NCI-H2196 (cell line): Measurements from ENCODE around the gene PIKFYVE.
"Not testable (repeated sequence)": the region's sequence is repeated elsewhere in the genome, so short reads cannot be mapped to it uniquely, and the experiment has no call there.

Source experiments
- DNase-seq: peaks from one replicate; lab custom pipeline; 2025; ENCODE audit not compliant: unreplicated experiment; lab: John Stamatoyannopoulos, UW

PIKFYVE gene

DNA sequence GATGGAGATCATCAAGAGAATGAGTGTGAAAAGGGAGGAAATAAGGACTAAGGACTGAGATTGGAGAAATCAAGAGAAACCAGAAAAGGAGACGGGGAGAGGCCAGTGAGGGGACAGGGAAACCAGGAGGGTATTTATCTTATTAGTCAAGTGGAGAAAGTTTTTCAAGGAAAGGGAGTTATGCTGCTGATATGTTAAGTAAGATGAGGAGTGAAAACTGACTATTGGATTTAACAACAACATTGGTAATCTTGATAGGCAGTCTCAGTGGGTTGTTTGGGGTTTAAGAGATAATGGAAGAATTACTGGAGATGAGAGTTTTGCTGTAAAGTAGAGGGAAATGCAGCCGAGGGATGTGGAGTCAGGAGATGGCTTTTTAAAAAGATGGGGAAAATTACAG, 30.6 kb downstream of the PIKFYVE start:
- DNase-seq: no peak

DNA sequence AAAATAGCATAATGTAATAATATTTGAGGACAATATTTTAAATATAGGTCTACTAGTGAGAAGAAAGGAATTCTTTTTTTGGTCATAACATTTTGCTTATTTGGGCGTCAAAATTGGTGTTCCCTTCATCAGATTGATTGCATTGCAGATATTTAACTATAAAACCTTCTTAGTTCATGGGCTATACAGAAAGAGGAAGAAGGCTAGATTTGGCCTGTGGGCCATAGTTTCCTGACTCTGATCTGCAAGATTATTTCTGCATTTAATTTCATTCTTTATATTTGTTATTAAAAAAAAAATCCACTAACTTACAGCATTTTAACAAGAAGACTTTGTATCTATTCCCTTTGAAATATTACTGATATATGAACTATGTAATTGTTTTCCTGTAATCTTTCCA, 31.9 kb downstream of the PIKFYVE start:
- DNase-seq: no peak

DNA sequence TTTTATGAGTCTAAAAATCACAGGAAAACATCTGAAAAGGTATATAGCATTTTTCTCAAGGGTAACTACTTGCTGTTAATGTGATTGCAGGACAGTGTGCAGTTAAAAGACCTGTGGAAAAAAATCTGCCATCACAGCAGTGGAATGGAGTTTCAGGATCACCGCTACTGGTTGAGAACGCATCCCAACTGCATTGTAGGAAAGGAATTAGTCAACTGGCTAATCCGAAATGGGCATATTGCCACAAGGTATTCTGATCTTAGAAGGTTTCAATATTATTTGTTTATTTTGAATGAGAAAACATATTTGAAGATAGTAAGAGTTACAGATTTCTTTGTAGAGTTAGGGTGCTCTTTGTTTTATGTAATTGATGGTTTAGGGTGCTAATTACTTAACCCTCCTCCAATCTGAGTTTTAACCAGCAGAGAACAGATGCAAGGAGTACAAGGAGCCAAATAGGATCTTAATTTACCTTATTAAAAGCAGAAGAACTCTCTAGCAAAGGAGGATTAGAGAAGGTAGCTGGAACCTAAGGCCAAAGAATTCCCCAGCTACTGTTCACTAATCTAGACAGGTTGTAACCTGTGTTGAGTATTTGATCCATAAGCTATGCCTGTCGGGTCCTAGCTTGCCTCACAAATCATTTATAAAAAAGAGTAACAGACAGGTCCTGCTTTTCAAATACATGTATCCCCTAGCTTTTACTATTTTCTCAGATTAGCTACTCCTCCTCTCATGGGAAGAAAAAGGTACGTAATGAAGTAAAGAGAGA, 35.0 kb downstream of the PIKFYVE start:
- DNase-seq: no peak

DNA sequence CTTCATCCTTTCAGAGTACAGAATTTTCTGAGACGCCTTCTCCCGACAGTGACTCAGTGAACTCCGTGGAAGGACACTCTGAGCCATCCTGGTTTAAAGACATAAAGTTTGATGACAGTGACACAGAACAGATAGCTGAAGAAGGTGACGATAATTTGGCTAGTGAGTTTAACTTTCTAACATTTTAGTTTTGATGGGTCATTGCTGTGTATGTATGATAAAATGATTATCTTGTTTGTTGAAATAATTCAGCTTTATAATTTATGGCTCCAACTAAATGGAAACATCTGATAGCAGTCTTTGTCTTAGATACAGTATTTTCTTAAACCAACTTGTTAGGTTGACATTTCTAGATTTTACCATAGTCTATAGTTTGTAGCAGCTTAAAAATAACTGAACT, 38.1 kb downstream of the PIKFYVE start:
- DNase-seq: no peak

DNA sequence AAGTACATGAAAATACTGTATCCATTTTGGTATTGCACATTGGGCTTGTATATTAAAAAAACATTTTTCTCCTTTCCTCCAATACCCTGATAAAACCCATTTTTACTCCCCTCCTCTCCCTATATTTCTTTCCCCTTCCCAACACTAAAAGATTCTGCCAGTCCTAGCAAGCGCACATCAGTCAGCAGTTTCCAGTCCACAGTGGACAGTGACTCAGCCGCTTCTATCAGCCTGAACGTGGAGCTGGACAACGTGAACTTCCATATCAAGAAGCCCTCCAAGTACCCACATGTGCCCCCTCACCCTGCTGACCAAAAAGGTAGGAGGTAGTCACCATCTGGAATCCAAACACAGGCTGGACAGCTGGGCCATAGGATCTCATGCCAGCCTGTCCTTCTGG, 38.6 kb downstream of the PIKFYVE start:
- DNase-seq: no peak

DNA sequence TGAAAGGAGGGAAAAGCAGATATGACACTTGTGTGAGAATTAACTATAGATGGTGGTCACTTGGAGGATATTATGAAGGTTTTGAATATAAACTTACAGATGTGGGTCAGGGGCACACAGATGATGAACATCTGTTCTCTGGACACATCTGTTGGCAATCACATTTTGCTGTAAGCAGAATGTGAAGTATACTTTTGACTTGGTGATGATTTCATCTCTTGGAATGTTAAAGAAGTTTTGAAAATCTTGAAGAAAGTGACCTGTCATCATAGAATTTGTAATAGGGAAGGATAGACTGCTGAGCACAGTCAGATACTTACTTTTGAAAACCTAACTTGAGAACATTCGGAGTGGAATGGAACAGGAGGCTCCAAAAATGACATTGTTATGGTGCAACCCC, 40.2 kb downstream of the PIKFYVE start:
- DNase-seq: no peak

DNA sequence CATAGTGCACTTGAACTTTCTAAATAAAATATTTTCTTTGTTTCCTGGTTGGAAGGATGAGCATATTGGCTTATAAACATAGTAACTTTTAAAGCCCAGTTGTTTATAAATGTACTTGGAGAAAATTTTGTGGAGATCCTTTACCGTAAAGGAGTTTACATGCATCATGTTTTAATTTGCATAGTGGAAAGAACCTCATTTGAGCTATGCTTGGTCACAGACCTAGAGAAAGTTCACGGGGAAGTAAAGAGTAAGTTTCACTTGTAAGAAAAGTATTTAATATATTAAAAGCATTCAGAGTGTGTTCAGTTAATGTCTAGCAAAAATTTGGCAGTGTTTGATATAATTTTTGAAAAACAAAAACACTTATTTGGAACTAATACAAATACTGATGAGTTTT, 45.3 kb downstream of the PIKFYVE start:
- no peak for DNase-seq

DNA sequence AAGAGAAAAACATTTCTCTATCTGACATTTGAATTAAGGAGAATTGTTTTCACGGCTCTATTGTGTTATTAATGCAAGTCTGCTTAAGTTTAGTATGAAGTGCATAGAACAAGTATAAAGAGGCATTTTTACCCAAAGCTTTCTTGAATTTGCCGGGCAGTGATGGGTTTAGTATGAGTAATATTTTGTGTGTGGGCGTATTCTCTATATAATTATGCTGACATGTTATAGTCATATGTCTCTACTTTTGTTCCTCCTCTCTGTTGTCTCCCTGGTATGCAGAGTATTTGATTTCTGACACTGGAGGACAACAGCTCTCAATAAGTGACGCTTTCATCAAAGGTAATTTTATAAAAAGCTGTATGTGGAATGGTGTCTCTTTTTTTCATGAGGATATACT, 45.9 kb downstream of the PIKFYVE start:
- no peak for DNase-seq

DNA sequence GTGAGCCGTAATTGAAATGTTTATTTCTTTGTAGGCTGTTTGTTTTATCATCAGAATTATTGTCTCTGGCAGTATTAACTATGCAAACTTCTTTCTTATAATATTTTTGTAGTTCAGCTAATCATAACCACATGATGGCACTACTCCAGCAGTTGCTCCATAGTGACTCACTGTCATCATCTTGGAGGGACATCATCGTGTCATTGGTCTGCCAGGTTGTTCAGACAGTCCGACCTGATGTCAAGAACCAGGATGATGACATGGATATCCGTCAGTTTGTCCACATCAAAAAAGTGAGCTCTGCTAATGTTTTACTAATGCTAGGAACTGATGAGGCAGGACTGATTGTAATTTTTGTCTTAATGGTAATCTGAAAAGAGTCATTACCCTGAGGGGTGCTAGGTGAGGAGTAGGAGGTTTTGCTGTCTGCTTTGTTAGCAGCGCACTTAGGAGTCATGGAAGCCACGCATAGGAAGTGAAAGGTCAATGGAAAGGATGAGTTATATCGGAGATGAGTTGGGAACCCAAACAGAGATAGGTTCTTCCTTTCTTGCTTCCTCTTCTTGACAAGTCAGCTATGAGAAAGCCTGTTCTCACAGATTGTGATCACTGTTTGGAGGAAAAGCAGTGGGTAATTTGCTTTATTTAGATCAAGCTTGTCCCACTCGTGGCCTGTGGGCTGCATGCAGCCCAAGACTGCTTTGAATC, 49.2 kb downstream of the PIKFYVE start:
- no peak for DNase-seq

DNA sequence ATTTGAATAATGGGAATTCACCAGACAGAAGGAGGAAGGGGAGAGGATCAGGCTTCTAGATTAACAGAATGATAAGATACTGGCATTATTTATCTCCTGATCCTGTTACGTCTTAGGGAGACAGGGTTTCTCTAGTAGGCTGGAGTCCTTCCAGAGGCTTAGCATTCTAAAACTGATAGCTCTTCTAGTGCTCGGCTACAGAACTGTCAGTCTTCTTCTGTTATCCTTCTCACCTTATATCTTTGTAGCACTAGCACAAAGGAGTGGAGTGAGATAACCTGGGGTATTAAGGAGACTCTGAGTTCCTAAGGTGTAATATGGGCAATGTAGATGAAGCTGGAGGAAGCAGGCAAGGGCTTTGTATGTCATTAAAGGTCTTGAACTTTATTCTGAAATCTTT, 52.1 kb downstream of the PIKFYVE start:
- no peak for DNase-seq

DNA sequence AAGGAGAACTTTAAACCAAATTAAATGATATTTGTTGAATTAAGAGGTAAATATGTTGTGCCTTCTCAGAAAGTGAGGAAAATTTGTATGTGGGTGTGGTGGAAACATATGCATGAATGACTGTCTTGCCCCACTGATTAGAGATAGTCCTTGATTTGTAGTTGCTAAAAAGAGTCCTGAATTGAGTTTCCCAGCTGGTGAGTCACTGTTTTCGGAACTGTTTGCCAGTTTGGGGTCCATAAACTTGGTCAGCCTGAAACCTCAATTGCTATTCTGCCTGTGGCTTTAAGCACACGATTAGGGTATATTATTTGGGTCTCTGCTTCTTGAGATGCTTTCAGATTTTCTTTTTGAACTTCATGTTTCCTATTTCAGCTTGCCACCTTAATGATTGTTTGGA, 53.3 kb downstream of the PIKFYVE start:
- no peak for DNase-seq

DNA sequence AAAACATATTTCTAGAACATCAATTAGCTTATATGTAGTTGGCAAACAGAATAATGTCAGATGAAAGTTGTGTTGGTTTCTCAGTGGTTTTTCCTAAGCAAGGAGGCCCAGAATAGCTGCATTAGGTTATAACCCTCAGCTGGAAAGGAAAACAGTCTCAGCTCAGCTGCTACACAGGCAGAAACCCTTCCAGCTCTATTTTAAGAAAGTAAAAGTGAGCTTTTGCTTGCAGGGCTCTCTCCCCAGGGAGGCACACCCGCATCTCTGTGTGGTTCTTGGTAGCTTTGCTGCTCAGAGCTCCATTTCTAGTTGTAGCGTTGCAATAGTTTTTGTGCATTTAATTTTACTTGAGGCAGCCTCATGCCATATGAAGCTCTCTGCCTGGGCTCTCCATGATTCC, 54.6 kb downstream of the PIKFYVE start:
- no peak for DNase-seq

DNA sequence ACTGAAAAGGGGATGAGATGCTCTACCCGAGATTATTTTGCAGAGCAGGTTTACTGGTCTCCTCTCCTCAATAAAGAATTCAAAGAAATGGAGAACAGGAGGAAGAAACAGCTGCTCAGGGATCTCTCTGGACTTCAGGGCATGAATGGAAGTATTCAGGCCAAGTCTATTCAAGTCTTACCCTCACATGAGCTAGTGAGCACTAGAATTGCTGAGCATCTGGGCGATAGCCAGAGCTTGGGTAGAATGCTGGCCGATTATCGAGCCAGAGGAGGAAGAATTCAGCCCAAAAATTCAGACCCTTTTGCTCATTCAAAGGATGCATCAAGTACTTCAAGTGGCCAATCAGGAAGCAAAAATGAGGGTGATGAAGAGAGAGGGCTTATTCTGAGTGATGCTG, 60.0 kb downstream of the PIKFYVE start:
- no peak for DNase-seq

DNA sequence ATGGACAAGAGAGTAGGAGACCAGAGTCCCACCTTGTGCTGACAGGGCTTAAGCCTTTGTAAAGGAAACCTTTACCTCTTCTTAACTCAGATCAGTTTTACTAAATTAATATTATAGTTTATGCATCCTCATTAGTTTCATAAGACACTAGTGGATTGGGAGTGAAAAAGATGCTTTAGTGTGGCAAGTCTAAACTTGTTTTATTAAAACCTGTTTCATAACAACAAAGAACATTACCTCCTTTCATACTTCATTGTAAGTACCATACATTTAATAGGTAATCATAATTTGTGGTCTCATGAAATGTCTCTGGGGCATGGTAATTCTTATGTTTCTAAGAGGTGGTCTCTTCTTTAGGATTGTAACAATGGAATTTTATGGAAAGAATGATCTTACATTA, 63.4 kb downstream of the PIKFYVE start:
- DNase-seq: no peak

DNA sequence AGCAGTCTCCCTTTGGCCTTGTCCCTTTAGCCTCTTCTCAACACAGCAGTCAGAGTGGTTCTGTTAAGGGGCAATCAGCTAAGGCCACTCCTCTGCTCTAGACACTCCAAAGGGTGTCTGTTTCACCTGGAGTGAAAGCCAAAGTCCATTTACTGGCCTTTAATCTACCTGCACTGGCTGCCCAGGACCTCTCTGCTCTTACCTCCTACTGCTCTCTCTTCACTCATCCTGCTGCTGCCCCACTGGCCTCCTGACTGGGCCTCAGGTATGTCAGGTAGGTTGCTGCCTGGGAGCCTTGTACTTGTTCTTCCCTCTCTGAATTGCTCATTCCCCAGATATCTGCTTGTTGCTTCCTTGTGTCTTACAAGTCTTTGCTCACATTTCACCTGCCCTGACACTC, 68.2 kb downstream of the PIKFYVE start:
- DNase-seq: no peak

DNA sequence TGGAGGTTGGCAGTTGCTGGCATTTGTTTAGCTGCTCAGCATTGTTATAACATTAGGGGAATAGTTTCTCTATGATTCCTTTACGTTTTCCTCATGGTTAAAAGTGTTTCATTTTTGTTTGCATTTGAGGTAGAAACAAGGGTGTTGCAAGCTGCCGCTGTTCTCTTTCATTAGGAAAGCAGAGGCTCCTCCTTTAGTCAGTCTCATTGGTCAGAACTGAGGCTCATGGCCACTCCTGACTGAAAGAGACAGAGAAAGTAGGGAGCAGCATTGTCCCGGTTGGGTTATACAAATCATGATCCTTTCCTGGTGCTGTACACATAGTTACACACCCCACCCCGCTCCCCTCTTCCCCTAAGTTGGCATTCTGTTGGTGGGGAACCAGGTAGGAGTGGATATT, 80.7 kb downstream of the PIKFYVE start:
- DNase-seq: no peak

DNA sequence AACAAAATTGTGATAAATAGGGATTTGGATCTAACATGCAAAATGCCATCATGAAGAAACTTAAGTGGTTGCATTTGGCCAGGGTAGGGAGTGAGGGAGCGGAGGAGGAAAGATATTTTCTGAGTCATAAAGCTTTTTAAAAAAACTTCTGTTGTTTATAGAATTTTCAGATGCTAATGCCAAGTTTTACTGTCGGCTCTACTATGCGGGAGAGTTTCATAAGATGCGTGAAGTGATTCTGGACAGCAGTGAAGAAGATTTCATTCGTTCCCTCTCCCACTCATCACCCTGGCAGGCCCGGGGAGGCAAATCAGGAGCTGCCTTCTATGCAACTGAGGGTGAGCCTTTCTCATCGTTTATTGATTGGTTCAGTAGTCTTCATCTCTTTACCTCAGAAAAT, 84.6 kb downstream of the PIKFYVE start:
- DNase-seq: no peak

DNA sequence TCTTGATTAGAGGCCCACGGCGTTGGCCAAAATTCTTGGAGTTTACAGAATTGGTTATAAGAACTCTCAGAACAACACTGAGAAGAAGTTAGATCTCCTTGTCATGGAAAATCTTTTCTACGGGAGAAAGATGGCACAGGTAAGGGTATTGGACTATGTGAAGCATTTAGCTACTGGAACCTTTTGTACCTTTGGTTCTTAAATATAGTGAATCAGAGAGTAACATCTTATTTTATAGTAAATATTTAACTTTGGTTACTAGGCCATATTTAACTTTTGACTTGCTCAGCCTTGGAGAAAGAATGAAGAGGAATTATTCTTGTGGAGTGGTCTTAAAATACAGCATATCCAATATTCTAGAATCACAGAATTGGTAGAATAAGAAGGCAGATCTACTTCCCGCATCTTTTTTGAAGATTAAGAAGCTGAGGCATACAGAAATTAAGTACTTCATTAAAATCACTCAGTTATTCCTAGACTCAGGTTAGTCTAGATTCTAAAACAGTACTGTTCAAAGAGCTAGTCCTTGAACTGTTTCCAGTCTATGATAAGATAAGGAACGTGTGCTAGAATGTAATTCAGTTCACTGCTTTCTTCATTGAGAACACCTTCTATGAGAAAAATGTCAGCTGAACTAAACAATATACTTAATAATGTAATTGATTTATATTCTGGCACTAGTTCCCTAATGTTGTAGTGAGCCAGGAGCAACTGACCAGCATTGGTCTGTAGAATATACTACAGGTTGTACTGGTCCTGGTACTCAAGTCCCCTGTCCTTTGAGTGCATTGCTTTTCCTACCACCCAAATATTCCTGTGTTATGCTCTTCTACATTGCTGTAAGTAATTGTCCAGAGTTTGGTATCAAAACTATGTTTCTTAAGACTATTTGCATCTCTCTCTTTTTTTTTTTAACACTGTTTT, 86.9 kb downstream of the PIKFYVE start:
- no peak for DNase-seq

DNA sequence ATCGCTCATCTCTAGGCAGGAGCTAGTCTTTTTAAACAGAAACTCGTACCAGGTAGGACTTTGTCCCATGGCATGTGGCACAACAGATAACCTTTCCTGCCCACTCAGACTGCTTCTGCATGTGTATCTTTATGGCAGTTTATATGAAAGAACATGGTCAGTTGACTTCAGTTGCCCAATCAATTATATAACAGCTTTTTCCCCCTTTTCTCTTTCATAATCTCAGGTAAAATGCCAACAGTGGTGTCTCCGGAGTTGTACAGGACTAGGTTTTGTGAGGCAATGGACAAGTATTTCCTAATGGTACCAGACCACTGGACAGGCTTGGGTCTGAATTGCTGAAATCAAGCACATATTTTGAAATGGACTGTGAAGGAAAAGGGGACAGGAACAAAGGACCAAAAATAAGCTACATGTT, 88.9 kb downstream of the PIKFYVE start:
- no peak for DNase-seq

DNA sequence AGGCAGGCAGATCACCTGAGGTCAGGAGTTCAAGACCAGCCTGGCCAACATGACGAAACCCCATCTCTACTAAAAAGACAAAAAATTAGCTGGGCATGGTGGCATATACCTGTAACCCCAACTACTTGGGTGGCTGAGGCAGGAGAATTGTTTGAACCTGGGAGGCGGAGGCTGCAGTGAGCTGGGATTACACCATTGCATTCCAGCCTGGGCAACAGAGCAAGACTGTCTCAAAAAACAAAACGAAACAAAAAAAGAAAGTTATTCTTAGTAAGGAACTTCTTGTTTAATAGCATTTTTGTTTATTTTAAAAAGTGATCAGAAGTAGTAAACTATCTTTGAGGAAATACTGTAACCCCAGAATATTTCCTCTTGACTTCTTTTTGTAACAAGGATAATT, 90.4 kb downstream of the PIKFYVE start:
- not testable (repeated sequence) for DNase-seq

DNA sequence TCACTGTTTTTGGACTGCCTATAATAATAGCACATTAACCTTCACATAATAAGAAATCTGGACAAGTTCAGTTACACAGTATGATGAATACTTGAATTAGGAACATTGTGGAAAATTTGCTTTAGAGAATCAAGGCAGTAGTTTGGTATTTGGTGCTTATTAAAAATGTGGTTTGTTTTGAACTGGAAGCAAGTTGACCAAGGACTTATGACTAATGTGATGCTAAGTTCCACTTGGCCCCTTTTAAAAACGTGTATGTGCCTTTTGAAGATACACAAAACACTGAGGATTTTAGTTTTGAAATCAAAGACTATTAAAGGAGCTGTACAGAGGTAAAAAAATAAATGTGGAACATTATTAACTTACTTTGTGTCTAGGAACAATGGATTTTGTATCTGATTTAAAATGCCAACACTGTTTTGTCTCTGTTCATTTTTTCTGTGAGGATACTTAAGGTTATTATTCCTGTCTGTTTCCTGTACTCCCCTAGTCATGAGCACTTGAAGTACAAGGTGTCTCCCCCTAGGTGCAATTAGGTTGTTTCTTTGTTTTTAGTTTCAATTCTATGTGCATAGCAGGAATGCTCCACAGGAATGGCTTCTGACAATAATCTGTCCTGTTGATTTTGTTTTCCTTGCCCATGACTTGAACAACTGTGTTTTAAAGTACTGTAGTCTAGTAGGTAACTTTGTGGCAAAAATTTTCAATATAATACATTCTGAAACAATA, 91.0 kb downstream of the PIKFYVE start:
- no peak for DNase-seq
